Measurements from ENCODE around the gene PHLDB2. TPM values are rescaled to one million over a fixed set of nuclear protein-coding genes. Genes with fewer than 3 reads are reported as not detected.

Gene PHLDB2
- polyA plus RNA-seq, 2 donors, result 5.2 to 7.6 TPM

DNA sequence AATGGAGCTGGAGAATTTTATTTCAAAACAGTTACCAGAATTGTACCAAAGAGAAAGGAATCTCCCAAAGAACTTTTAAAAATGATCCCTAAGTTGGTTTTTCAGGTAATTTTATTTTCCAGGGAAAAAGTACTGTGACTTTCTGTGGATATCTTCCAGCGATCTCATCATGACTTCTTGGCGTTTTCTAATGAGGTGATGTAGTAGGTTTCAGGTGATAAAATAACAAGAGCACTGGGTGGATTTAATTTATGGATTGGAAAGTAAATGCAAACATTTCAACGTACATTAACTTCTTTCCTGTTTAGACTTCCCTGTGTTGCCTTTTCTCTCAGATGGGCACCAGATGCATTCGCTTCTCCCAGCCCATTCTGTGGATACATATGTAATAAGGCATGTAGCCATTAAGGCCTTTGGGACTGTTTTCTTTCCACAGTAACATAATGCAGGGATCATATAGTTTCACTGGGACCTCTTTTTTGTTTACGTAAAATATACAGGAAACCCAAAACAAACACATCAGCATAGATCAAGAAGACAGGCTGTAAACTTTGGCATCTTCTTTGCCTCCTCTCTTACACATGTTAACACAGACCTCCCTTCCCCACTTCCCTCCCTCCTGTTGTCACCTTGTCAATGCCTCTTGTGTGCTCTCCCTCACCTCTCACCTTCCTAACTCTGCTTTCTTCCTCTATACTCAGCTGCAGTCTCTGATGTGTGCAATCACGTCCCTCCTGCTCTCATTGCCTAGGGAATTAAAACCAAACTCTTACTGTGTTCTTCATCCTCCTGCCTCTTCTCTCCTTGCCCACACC lies 13.0 kb downstream of the PHLDB2 start:
- no peaks in the 10 kb centered on the region for H3K4me1 ChIP-seq (ENCODE audit: control insufficient read depth in 2 of 2, insufficient read depth in 2 of 2, low read length in 1 of 2)
- H3K27me3 ChIP-seq (ENCODE audit: control insufficient read depth in 1 of 2, insufficient read depth in 2 of 2, low read length in 2 of 2), result no peaks in the 10 kb centered on the region
- no peak overlapping the region for H3K27ac ChIP-seq (ENCODE audit: low read depth in 2 of 2, low read length in 1 of 2)
- no peak overlapping the region for H3K4me3 ChIP-seq (ENCODE audit: low read depth in 1 of 2, low read length in 2 of 2)
- no peaks in the 10 kb centered on the region for H3K36me3 ChIP-seq (ENCODE audit: control insufficient read depth in 2 of 2, insufficient read depth in 2 of 2, low read length in 1 of 2)
- H3K9me3 ChIP-seq (ENCODE audit: control insufficient read depth in 2 of 2, insufficient read depth in 1 of 2, low read depth in 1 of 2, low read length in 1 of 2), result no peaks in the 10 kb centered on the region
- 86 to 93% methylated on average over 6 of the region's 6 CpGs for WGBS, 2 donors

- Histone ChIP-seq H3K4me3 (ENCODE audit: low read depth in 1 of 2, low read length in 2 of 2) (no peak overlapping the region), H3K4me1 (ENCODE audit: control insufficient read depth in 2 of 2, insufficient read depth in 2 of 2, low read length in 1 of 2) (no peaks in the 10 kb centered on the region), H3K9me3 (ENCODE audit: control insufficient read depth in 2 of 2, insufficient read depth in 1 of 2, low read depth in 1 of 2, low read length in 1 of 2) (no peaks in the 10 kb centered on the region), H3K27me3 (ENCODE audit: control insufficient read depth in 1 of 2, insufficient read depth in 2 of 2, low read length in 2 of 2) (no peaks in the 10 kb centered on the region), H3K27ac (ENCODE audit: low read depth in 2 of 2, low read length in 1 of 2) (no peak overlapping the region), H3K36me3 (ENCODE audit: control insufficient read depth in 2 of 2, insufficient read depth in 2 of 2, low read length in 1 of 2) (no peaks in the 10 kb centered on the region)
- WGBS, 2 donors, result 61 to 65% methylated on average over 2 of the region's 2 CpGs
Measured at GRCh38 chr3:111872979-111873378, 13.9 kb downstream of the PHLDB2 start.

- no peaks in the 10 kb centered on the region for H3K9me3 ChIP-seq (ENCODE audit: control insufficient read depth in 2 of 2, insufficient read depth in 1 of 2, low read depth in 1 of 2, low read length in 1 of 2)
- 74 to 75% methylated on average over 2 of the region's 2 CpGs for WGBS, 2 donors
- no peak overlapping the region for H3K27ac ChIP-seq (ENCODE audit: low read depth in 2 of 2, low read length in 1 of 2)
- no peak overlapping the region for H3K4me3 ChIP-seq (ENCODE audit: low read depth in 1 of 2, low read length in 2 of 2)
- no peaks in the 10 kb centered on the region for H3K27me3 ChIP-seq (ENCODE audit: control insufficient read depth in 1 of 2, insufficient read depth in 2 of 2, low read length in 2 of 2)
- no peaks in the 10 kb centered on the region for H3K4me1 ChIP-seq (ENCODE audit: control insufficient read depth in 2 of 2, insufficient read depth in 2 of 2, low read length in 1 of 2)
- no peaks in the 10 kb centered on the region for H3K36me3 ChIP-seq (ENCODE audit: control insufficient read depth in 2 of 2, insufficient read depth in 2 of 2, low read length in 1 of 2)
Measured at GRCh38 chr3:111874177-111874820, 15.2 kb downstream of the PHLDB2 start.

DNA sequence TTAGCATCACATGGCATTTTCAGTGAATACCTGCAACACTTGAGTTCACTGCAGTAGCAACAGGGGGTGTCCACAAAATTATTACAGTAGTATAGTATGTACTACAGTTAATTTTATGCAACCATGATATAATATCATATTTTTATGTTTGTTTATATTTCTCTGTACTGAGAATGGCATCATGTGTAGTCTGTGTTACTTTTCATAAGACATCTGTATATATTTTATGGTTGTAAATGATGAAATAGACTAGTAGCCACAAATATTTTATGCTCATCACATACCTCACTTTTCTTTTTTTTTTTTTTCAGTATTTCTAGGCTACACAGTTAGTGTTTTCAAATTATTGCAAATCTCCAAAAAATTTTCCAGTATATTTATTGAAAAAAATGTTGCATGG lies 22.4 kb downstream of the PHLDB2 start:
- Histone ChIP-seq H3K4me1 (ENCODE audit: control insufficient read depth in 2 of 2, insufficient read depth in 2 of 2, low read length in 1 of 2) (no peaks in the 10 kb centered on the region), H3K36me3 (ENCODE audit: control insufficient read depth in 2 of 2, insufficient read depth in 2 of 2, low read length in 1 of 2) (no peaks in the 10 kb centered on the region), H3K27me3 (ENCODE audit: control insufficient read depth in 1 of 2, insufficient read depth in 2 of 2, low read length in 2 of 2) (no peaks in the 10 kb centered on the region), H3K9me3 (ENCODE audit: control insufficient read depth in 2 of 2, insufficient read depth in 1 of 2, low read depth in 1 of 2, low read length in 1 of 2) (no peaks in the 10 kb centered on the region), H3K27ac (ENCODE audit: low read depth in 2 of 2, low read length in 1 of 2) (no peak overlapping the region), H3K4me3 (ENCODE audit: low read depth in 1 of 2, low read length in 2 of 2) (no peak overlapping the region)

- H3K27me3 ChIP-seq (ENCODE audit: control insufficient read depth in 1 of 2, insufficient read depth in 2 of 2, low read length in 2 of 2), result no peaks in the 10 kb centered on the region
- H3K36me3 ChIP-seq (ENCODE audit: control insufficient read depth in 2 of 2, insufficient read depth in 2 of 2, low read length in 1 of 2), result no peaks in the 10 kb centered on the region
- no peak overlapping the region for H3K27ac ChIP-seq (ENCODE audit: low read depth in 2 of 2, low read length in 1 of 2)
- no peaks in the 10 kb centered on the region for H3K4me1 ChIP-seq (ENCODE audit: control insufficient read depth in 2 of 2, insufficient read depth in 2 of 2, low read length in 1 of 2)
- H3K4me3 ChIP-seq (ENCODE audit: low read depth in 1 of 2, low read length in 2 of 2), result no peak overlapping the region
- WGBS, 2 donors, result 86 to 91% methylated on average over 2 of the region's 2 CpGs
- H3K9me3 ChIP-seq (ENCODE audit: control insufficient read depth in 2 of 2, insufficient read depth in 1 of 2, low read depth in 1 of 2, low read length in 1 of 2), result no peaks in the 10 kb centered on the region
Measured at GRCh38 chr3:111882194-111882593, 23.1 kb downstream of the PHLDB2 start.

DNA sequence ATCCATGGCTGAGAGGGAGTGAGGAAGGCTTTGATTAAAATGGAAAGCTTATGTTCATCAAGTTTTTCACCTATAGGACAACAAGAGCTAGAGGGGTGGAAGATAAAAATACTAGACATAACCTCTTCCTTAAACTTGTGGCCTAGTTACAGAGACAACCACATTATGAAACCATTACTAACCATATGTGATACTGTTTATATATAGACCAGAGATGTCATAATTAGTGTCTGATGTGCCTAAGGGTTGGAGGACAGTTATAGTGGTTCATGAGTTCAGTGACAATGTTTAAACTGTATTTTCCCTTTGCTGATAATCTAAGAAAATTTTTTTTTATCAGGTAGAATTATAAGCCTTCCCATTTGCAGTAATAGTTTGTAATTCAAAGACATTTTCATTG lies 23.7 kb downstream of the PHLDB2 start:
- Histone ChIP-seq H3K4me1 (ENCODE audit: control insufficient read depth in 2 of 2, insufficient read depth in 2 of 2, low read length in 1 of 2) (no peaks in the 10 kb centered on the region), H3K9me3 (ENCODE audit: control insufficient read depth in 2 of 2, insufficient read depth in 1 of 2, low read depth in 1 of 2, low read length in 1 of 2) (no peaks in the 10 kb centered on the region), H3K4me3 (ENCODE audit: low read depth in 1 of 2, low read length in 2 of 2) (no peak overlapping the region), H3K36me3 (ENCODE audit: control insufficient read depth in 2 of 2, insufficient read depth in 2 of 2, low read length in 1 of 2) (no peaks in the 10 kb centered on the region), H3K27me3 (ENCODE audit: control insufficient read depth in 1 of 2, insufficient read depth in 2 of 2, low read length in 2 of 2) (no peaks in the 10 kb centered on the region), H3K27ac (ENCODE audit: low read depth in 2 of 2, low read length in 1 of 2) (no peak overlapping the region)

- Histone ChIP-seq H3K9me3 (ENCODE audit: control insufficient read depth in 2 of 2, insufficient read depth in 1 of 2, low read depth in 1 of 2, low read length in 1 of 2) (no peaks in the 10 kb centered on the region), H3K27ac (ENCODE audit: low read depth in 2 of 2, low read length in 1 of 2) (no peak overlapping the region), H3K4me1 (ENCODE audit: control insufficient read depth in 2 of 2, insufficient read depth in 2 of 2, low read length in 1 of 2) (no peaks in the 10 kb centered on the region), H3K27me3 (ENCODE audit: control insufficient read depth in 1 of 2, insufficient read depth in 2 of 2, low read length in 2 of 2) (no peaks in the 10 kb centered on the region), H3K36me3 (ENCODE audit: control insufficient read depth in 2 of 2, insufficient read depth in 2 of 2, low read length in 1 of 2) (no peaks in the 10 kb centered on the region), H3K4me3 (ENCODE audit: low read depth in 1 of 2, low read length in 2 of 2) (no peak overlapping the region)
- 91 to 92% methylated on average over 11 of the region's 11 CpGs for WGBS, 2 donors
Measured at GRCh38 chr3:111884411-111885018, 25.4 kb downstream of the PHLDB2 start.

DNA sequence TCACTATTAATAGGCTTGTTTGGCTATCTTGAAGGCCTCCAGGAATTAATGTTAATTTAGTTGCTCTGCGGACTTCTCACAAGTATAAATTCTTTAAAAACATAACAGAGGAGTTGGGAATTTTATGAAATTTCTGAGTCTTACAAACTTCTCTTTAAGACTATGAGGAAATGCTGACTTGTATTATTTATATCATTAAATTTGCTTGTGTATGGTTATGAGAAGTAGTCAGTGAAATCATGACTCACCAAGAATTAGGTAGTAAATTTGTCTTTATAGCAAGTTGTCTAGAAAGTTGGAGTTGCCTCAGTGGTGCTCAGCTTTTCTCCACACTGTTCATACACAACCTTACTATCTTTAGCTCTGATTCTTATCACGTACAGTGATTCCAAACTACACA lies 26.5 kb downstream of the PHLDB2 start:
- no peak overlapping the region for H3K27ac ChIP-seq (ENCODE audit: low read depth in 2 of 2, low read length in 1 of 2)
- no peaks in the 10 kb centered on the region for H3K36me3 ChIP-seq (ENCODE audit: control insufficient read depth in 2 of 2, insufficient read depth in 2 of 2, low read length in 1 of 2)
- WGBS, 2 donors, result 86 to 88% methylated on average over 2 of the region's 2 CpGs
- no peaks in the 10 kb centered on the region for H3K27me3 ChIP-seq (ENCODE audit: control insufficient read depth in 1 of 2, insufficient read depth in 2 of 2, low read length in 2 of 2)
- no peak overlapping the region for H3K4me3 ChIP-seq (ENCODE audit: low read depth in 1 of 2, low read length in 2 of 2)
- no peaks in the 10 kb centered on the region for H3K9me3 ChIP-seq (ENCODE audit: control insufficient read depth in 2 of 2, insufficient read depth in 1 of 2, low read depth in 1 of 2, low read length in 1 of 2)
- H3K4me1 ChIP-seq (ENCODE audit: control insufficient read depth in 2 of 2, insufficient read depth in 2 of 2, low read length in 1 of 2), result no peaks in the 10 kb centered on the region

GRCh38 chr3:111890051-111890580 lies 31.1 kb downstream of the PHLDB2 start:
- Histone ChIP-seq H3K4me1 (ENCODE audit: control insufficient read depth in 2 of 2, insufficient read depth in 2 of 2, low read length in 1 of 2) (no peaks in the 10 kb centered on the region), H3K9me3 (ENCODE audit: control insufficient read depth in 2 of 2, insufficient read depth in 1 of 2, low read depth in 1 of 2, low read length in 1 of 2) (no peaks in the 10 kb centered on the region), H3K36me3 (ENCODE audit: control insufficient read depth in 2 of 2, insufficient read depth in 2 of 2, low read length in 1 of 2) (no peaks in the 10 kb centered on the region), H3K27me3 (ENCODE audit: control insufficient read depth in 1 of 2, insufficient read depth in 2 of 2, low read length in 2 of 2) (no peaks in the 10 kb centered on the region), H3K27ac (ENCODE audit: low read depth in 2 of 2, low read length in 1 of 2) (no peak overlapping the region), H3K4me3 (ENCODE audit: low read depth in 1 of 2, low read length in 2 of 2) (no peak overlapping the region)
- 50 to 73% methylated on average over 5 of the region's 5 CpGs for WGBS, 2 donors

Measured in esophagus (tissue), 2 donors.